ENCODE results near the gene NNMT. TPM values are rescaled to one million over a fixed set of nuclear protein-coding genes. Genes with fewer than 3 reads are reported as not detected.

The NNMT gene
- total RNA-seq, 2 experiments from 2014 or later, result not detected

- H4K20me1 ChIP-seq (ENCODE audit: insufficient read depth, low read length), result no peaks in the 10 kb centered on the region
- no TSS peak for BruUV-seq (replicated peaks)
- no peak overlapping the region for H3K4me2 ChIP-seq (ENCODE audit: low read length)
- H3K4me3 ChIP-seq (ENCODE audit: low read depth, low read length, poor library complexity, severe bottlenecking), result no peak overlapping the region
- TF ChIP-seq CTCF (conservative IDR thresholded peaks at IDR 0.05; ENCODE audit: low read length) (no peak), EZH2phosphoT487 (IDR thresholded peaks at IDR 0.05; ENCODE audit: borderline replicate concordance, low read depth, low read length) (no peak)
- no peak for DNase-seq (ENCODE audit: low spot score)
- H2AFZ ChIP-seq (ENCODE audit: low read length), result no peak overlapping the region
- H3K9me3 ChIP-seq (ENCODE audit: low read length), result no peaks in the 10 kb centered on the region
- H3K4me1 ChIP-seq (ENCODE audit: insufficient read depth, low read length, poor library complexity, severe bottlenecking), result no peaks in the 10 kb centered on the region
- H3K79me2 ChIP-seq (ENCODE audit: insufficient read depth, low read depth, low read length), result no peaks in the 10 kb centered on the region
- ChIA-PET POLR2A (no interaction called here), CTCF (ENCODE audit: unreplicated experiment) (no interaction called here)
- H3K36me3 ChIP-seq (ENCODE audit: insufficient read depth, low read length), result no peaks in the 10 kb centered on the region
- H3K9me2 ChIP-seq (ENCODE audit: insufficient read depth, low read length), result no peaks in the 10 kb centered on the region
- intact Hi-C loops (cut with micrococcal nuclease; ENCODE audit: unreplicated experiment), result no loop called here
- H3K27ac ChIP-seq (ENCODE audit: low read depth, low read length, poor library complexity, severe bottlenecking), result no peak overlapping the region
These were observed 25.5 kb downstream of the NNMT start for GRCh38 chr11:114321621-114322257.

DNA sequence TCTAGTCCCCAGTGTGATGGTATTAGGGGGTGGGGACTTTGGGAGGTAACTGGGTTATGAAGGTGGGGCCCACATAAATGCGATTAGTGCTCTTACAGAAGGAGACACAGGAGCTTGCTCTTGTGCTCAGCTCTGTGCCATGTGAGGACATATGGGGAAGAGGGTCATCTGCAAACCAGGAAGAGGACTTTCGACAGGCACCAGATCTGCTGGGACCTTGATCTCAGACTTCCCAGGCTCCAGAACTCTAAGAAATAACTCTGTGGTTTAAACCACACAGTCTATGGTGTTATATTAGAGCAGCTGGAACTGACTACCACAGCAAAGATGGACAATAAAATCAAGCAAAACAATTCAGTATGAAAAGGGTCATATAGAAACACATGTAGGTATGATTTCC, 26.7 kb downstream of the NNMT start:
- Histone ChIP-seq H2AFZ (ENCODE audit: low read length) (no peak overlapping the region), H3K79me2 (ENCODE audit: insufficient read depth, low read depth, low read length) (no peaks in the 10 kb centered on the region)
- CTCF ChIA-PET (ENCODE audit: unreplicated experiment), result no interaction called here

More for the DNA sequence above, 26.7 kb downstream of the NNMT start:
- DNase-seq (ENCODE audit: low spot score), result no peak
- H3K4me3 ChIP-seq (ENCODE audit: low read depth, low read length, poor library complexity, severe bottlenecking), result no peak overlapping the region
- no peaks in the 10 kb centered on the region for H3K9me2 ChIP-seq (ENCODE audit: insufficient read depth, low read length)
- H3K4me1 ChIP-seq (ENCODE audit: insufficient read depth, low read length, poor library complexity, severe bottlenecking), result no peaks in the 10 kb centered on the region
- POLR2A ChIA-PET, result no interaction called here
- no peaks in the 10 kb centered on the region for H3K9me3 ChIP-seq (ENCODE audit: low read length)
- no peak overlapping the region for H3K27ac ChIP-seq (ENCODE audit: low read depth, low read length, poor library complexity, severe bottlenecking)
- intact Hi-C loops (cut with micrococcal nuclease; ENCODE audit: unreplicated experiment), result no loop called here
- H4K20me1 ChIP-seq (ENCODE audit: insufficient read depth, low read length), result no peaks in the 10 kb centered on the region
- no TSS peak for BruUV-seq (replicated peaks)
- no peak for TF ChIP-seq EZH2phosphoT487 (IDR thresholded peaks at IDR 0.05; ENCODE audit: borderline replicate concordance, low read depth, low read length)
- no peak for TF ChIP-seq CTCF (conservative IDR thresholded peaks at IDR 0.05; ENCODE audit: low read length)
- H3K36me3 ChIP-seq (ENCODE audit: insufficient read depth, low read length), result no peaks in the 10 kb centered on the region
- no peak overlapping the region for H3K4me2 ChIP-seq (ENCODE audit: low read length)
